Activated CD4-positive, CD25-positive, alpha-beta regulatory T cell treated with anti-CD3 and anti-CD28 coated beads, Interleukin-2, amount 50 U/mL, for 16 hours (primary cell): Measurements from ENCODE around the gene GSG1.
"Not testable (repeated sequence)": the region's sequence is repeated elsewhere in the genome, so short reads cannot be mapped to it uniquely, and the experiment has no call there.

Experiments used
- DNase-seq: peaks from one replicate; pipeline ENCODE4 v3.0.0-alpha.2; 2020; ENCODE audit warnings: low read depth, low spot score

The GSG1 gene

GRCh38 chr12:13091832-13092231, 11.6 kb downstream of the GSG1 start:
- no peak for DNase-seq

GRCh38 chr12:13090054-13090453, 13.4 kb downstream of the GSG1 start:
- DNase-seq: no peak

- no peak for DNase-seq
Measured at GRCh38 chr12:13088496-13088895, 15.0 kb downstream of the GSG1 start.

- no peak for DNase-seq
Measured at GRCh38 chr12:13087766-13088165, 15.7 kb downstream of the GSG1 start.

GRCh38 chr12:13085968-13086686, 17.3 kb downstream of the GSG1 start:
- no peak for DNase-seq

- DNase-seq: no peak
Measured at GRCh38 chr12:13084898-13085640, 18.4 kb downstream of the GSG1 start.

GRCh38 chr12:13083638-13084037, 19.8 kb downstream of the GSG1 start:
- not testable (repeated sequence) for DNase-seq

- no peak for DNase-seq
Measured at GRCh38 chr12:13082861-13083260, 20.6 kb downstream of the GSG1 start.

- no peak for DNase-seq
Measured at GRCh38 chr12:13080266-13080665, 23.2 kb downstream of the GSG1 start.

- DNase-seq: no peak
Measured at GRCh38 chr12:13079440-13079906, 24.0 kb downstream of the GSG1 start.

GRCh38 chr12:13075786-13076570, 27.5 kb downstream of the GSG1 start:
- no peak for DNase-seq

GRCh38 chr12:13075118-13075480, 28.4 kb downstream of the GSG1 start:
- DNase-seq: no peak

GRCh38 chr12:13074396-13075117, 28.9 kb downstream of the GSG1 start:
- DNase-seq: no peak

GRCh38 chr12:13073173-13073572, 30.3 kb downstream of the GSG1 start:
- no peak for DNase-seq

- no peak for DNase-seq
Measured at GRCh38 chr12:13071305-13072280, 31.9 kb downstream of the GSG1 start.

- DNase-seq: no peak
Measured at GRCh38 chr12:13069380-13069779, 34.1 kb downstream of the GSG1 start.

GRCh38 chr12:13067322-13067721, 36.1 kb downstream of the GSG1 start:
- no peak for DNase-seq

- no peak for DNase-seq
Measured at GRCh38 chr12:13066459-13066858, 37.0 kb downstream of the GSG1 start.

- no peak for DNase-seq
Measured at GRCh38 chr12:13066014-13066413, 37.5 kb downstream of the GSG1 start.

GRCh38 chr12:13062669-13063068, 40.8 kb downstream of the GSG1 start:
- DNase-seq: no peak
